H1 (cell line): ENCODE measurements around the gene VSIG10L. TPM values are rescaled to one million over a fixed set of nuclear protein-coding genes. Genes with fewer than 3 reads are reported as not detected.

ENCODE experiments used
- CTCF ChIA-PET: fragments of 300-600 bp; sonication (Branson Sonifier 250); formaldehyde crosslinking; loops from one replicate; lab custom pipeline; 2021; ENCODE audit not compliant: partially characterized antibody; lab: Charles Lee
- POLR2A ChIA-PET: fragments of 300-600 bp; sonication (Branson Sonifier 250); formaldehyde crosslinking; loops from one replicate; lab custom pipeline; 2021; ENCODE audit warnings: inconsistent platforms; ENCODE audit not compliant: partially characterized antibody; lab: Charles Lee
- DNase-seq, 2 experiments: peaks; one replicate each; pipeline versions ENCODE4 v3.0.0 to v3.0.0-alpha.2; 2010 to 2022; ENCODE audit warnings: low spot score in 2 of 2, low read depth in 1 of 2, mixed read lengths in 1 of 2
- FAIRE-seq: peaks from 2 replicates; lab custom pipeline; 2011; peaks lifted over from hg19 to GRCh38; lab: Jason Lieb, UNC
- H2AFZ ChIP-seq: 2 replicates; pipeline ENCODE4 v1.8.1; 2012; ENCODE audit warnings: low read length, inconsistent platforms
- H2AK5ac ChIP-seq: 2 replicates; pipeline ENCODE4 v1.6.1; 2013; ENCODE audit warnings: low read depth, low read length
- H2BK120ac ChIP-seq: replicated peaks from 2 replicates; pipeline ENCODE3; 2013; ENCODE audit warnings: low read depth, low read length, inconsistent platforms
- H2BK12ac ChIP-seq: 2 replicates; pipeline ENCODE4 v1.6.1; 2013; ENCODE audit warnings: low read depth, low read length
- H2BK15ac ChIP-seq: 2 replicates; pipeline ENCODE4 v1.6.1; 2013; ENCODE audit warnings: low read length
- H2BK20ac ChIP-seq: 2 replicates; pipeline ENCODE4 v1.6.1; 2013; ENCODE audit warnings: low read length
- H2BK5ac ChIP-seq: 2 replicates; pipeline ENCODE4 v1.6.1; 2013; ENCODE audit warnings: low read depth, low read length
- H3K14ac ChIP-seq: 2 replicates; pipeline ENCODE4 v1.6.1; 2013; ENCODE audit warnings: inconsistent platforms; ENCODE audit not compliant: insufficient read length
- H3K18ac ChIP-seq: 2 replicates; pipeline ENCODE4 v1.6.1; 2013; ENCODE audit warnings: low read length; ENCODE audit errors: extremely low read depth
- H3K23ac ChIP-seq: 2 replicates; pipeline ENCODE4 v1.6.1; 2013; ENCODE audit warnings: inconsistent platforms; ENCODE audit not compliant: insufficient read length
- H3K23me2 ChIP-seq: 2 replicates; pipeline ENCODE4 v1.6.1; 2013; ENCODE audit warnings: low read depth, low read length
- H3K27ac ChIP-seq: 2 replicates; pipeline ENCODE4 v1.6.1; 2011; ENCODE audit warnings: low read depth, low read length, inconsistent platforms
- H3K27me3 ChIP-seq, 4 experiments: replicated peaks in 1 of 4; 1 replicate in 1 of 4; 2 replicates in 3 of 4; pipeline versions ENCODE4 v1.6.1 to v1.8.1; 2011 to 2013; ENCODE audit warnings: low read length in 3 of 4, mild to moderate bottlenecking in 3 of 4, inconsistent platforms in 2 of 4, mixed read lengths in 2 of 4, moderate library complexity in 1 of 4; ENCODE audit not compliant: control insufficient read depth in 3 of 4, insufficient read depth in 3 of 4; ENCODE audit errors: extremely low read depth in 1 of 4
- H3K36me3 ChIP-seq, 4 experiments: 2 replicates each; pipeline versions ENCODE4 v1.6.1 to v1.8.1; 2011 to 2013; ENCODE audit warnings: mild to moderate bottlenecking in 4 of 4, low read length in 3 of 4, moderate library complexity in 2 of 4, control low read depth in 1 of 4, inconsistent platforms in 1 of 4; ENCODE audit not compliant: insufficient read depth in 4 of 4, control insufficient read depth in 2 of 4
- H3K4ac ChIP-seq: replicated peaks from 2 replicates; pipeline ENCODE3; 2013; ENCODE audit warnings: low read length, low read depth, mixed read lengths, inconsistent platforms; ENCODE audit not compliant: insufficient read length
- H3K4me1 ChIP-seq, 4 experiments: replicated peaks in 1 of 4; 1 replicate in 1 of 4; 2 replicates in 3 of 4; pipeline versions ENCODE4 v1.6.1 to v1.8.1; 2011 to 2013; ENCODE audit warnings: low read length in 3 of 4, inconsistent platforms in 2 of 4, mixed read lengths in 1 of 4; ENCODE audit not compliant: insufficient read depth in 4 of 4, control insufficient read depth in 3 of 4
- H3K4me2 ChIP-seq, 2 experiments: 2 replicates each; pipeline versions ENCODE4 v1.6.1 to v1.8.1; 2011 to 2013; ENCODE audit warnings: low read depth in 2 of 2, low read length in 2 of 2, control low read depth in 1 of 2, inconsistent platforms in 1 of 2, mild to moderate bottlenecking in 1 of 2; ENCODE audit not compliant: insufficient read depth in 1 of 2
- H3K4me3 ChIP-seq, 4 experiments: fragments of 200-600, 300-600 bp in 1 of 4; sonication (generic), shearing (Covaris generic), sonication (Bioruptor Twin) in 1 of 4; 2 replicates each; pipeline versions ENCODE4 v1.5.1 to v1.8.1; 2011 to 2016; ENCODE audit warnings: low read length in 4 of 4, low read depth in 3 of 4, control low read depth in 2 of 4, inconsistent platforms in 2 of 4, mild to moderate bottlenecking in 2 of 4, mixed read lengths in 1 of 4, moderate library complexity in 1 of 4; ENCODE audit not compliant: insufficient read depth in 2 of 4; ENCODE audit errors: extremely low read depth in 1 of 4
- H3K56ac ChIP-seq: replicated peaks from 2 replicates; pipeline ENCODE3; 2013; ENCODE audit warnings: low read depth, mild to moderate bottlenecking, mixed read lengths, low read length, inconsistent platforms; ENCODE audit not compliant: insufficient read length
- H3K79me1 ChIP-seq: 2 replicates; pipeline ENCODE4 v1.6.1; 2013; ENCODE audit warnings: low read depth, low read length, control low read depth
- H3K79me2 ChIP-seq, 2 experiments: 2 replicates each; pipeline versions ENCODE4 v1.6.1 to v1.8.1; 2012 to 2013; ENCODE audit warnings: low read length in 2 of 2, mild to moderate bottlenecking in 2 of 2, inconsistent platforms in 1 of 2; ENCODE audit not compliant: insufficient read depth in 2 of 2, control insufficient read depth in 1 of 2
- H3K9ac ChIP-seq, 4 experiments: replicated peaks in 1 of 4; 1 replicate in 1 of 4; 2 replicates in 3 of 4; pipeline versions ENCODE4 v1.6.1 to v1.8.1; 2011 to 2013; ENCODE audit warnings: low read depth in 3 of 4, low read length in 3 of 4, control low read depth in 2 of 4, mild to moderate bottlenecking in 2 of 4, moderate library complexity in 2 of 4, inconsistent platforms in 1 of 4; ENCODE audit errors: extremely low read depth in 1 of 4
- H3K9me3 ChIP-seq, 2 experiments: 2 replicates each; pipeline versions ENCODE4 v1.6.1 to v1.8.1; 2012 to 2013; ENCODE audit warnings: mild to moderate bottlenecking in 2 of 2, moderate library complexity in 2 of 2, control low read depth in 1 of 2, inconsistent platforms in 1 of 2, low read depth in 1 of 2, low read length in 1 of 2, mixed read lengths in 1 of 2; ENCODE audit not compliant: insufficient read depth in 2 of 2
- H4K20me1 ChIP-seq, 2 experiments: replicated peaks in 1 of 2; 2 replicates each; pipeline versions ENCODE3 to v1.8.1; 2011 to 2013; ENCODE audit warnings: inconsistent platforms in 2 of 2, low read length in 2 of 2, mild to moderate bottlenecking in 1 of 2; ENCODE audit not compliant: insufficient read depth in 2 of 2, control insufficient read depth in 1 of 2
- H4K5ac ChIP-seq: 2 replicates; pipeline ENCODE4 v1.6.1; 2013; ENCODE audit warnings: low read length, low read depth, mixed read lengths, inconsistent platforms; ENCODE audit not compliant: insufficient read length
- H4K8ac ChIP-seq: 2 replicates; pipeline ENCODE4 v1.8.0; 2013; ENCODE audit warnings: mild to moderate bottlenecking, moderate library complexity, low read length, inconsistent platforms; ENCODE audit not compliant: insufficient read depth; ENCODE audit errors: extremely low read depth
- H4K91ac ChIP-seq: replicated peaks from 2 replicates; pipeline ENCODE3; 2013; ENCODE audit warnings: low read length, mixed read lengths, inconsistent platforms; ENCODE audit not compliant: insufficient read length
- ASH2L ChIP-seq: fragments of 200-600, 300-600 bp; sonication (generic); IDR thresholded peaks from one replicate; pipeline ENCODE4 v1.7.1; 2017; ENCODE audit warnings: low read length
- BACH1 ChIP-seq: IDR thresholded peaks from 2 replicates; pipeline ENCODE4 v1.6.1; 2012; ENCODE audit warnings: low read length, improper control_type of control experiment
- BCL11A ChIP-seq, 2 experiments: IDR thresholded peaks; one replicate each; pipeline ENCODE4 v1.6.1; 2011; ENCODE audit warnings: low read depth in 2 of 2, low read length in 2 of 2, mild to moderate bottlenecking in 2 of 2
- CBX5 ChIP-seq: fragments of 300-800, 300-1000 bp; sonication (generic); IDR thresholded peaks from 2 replicates; pipeline ENCODE4 v1.7.1; 2016; ENCODE audit warnings: antibody characterized with exemption, low read length, low read depth
- CEBPB ChIP-seq: IDR thresholded peaks from 2 replicates; pipeline ENCODE4 v1.6.1; 2012; ENCODE audit warnings: low read depth, low read length
- KDM1A ChIP-seq: fragments of 200-600, 300-600 bp; sonication (generic); IDR thresholded peaks from 2 replicates; pipeline ENCODE4 v1.7.1; 2016; ENCODE audit warnings: mild to moderate bottlenecking, low read length, borderline replicate concordance
- NRF1 ChIP-seq: IDR thresholded peaks from 2 replicates; pipeline ENCODE4 v1.6.1; 2011; ENCODE audit warnings: mild to moderate bottlenecking, low read depth, low read length, improper control_type of control experiment
- POLR2A ChIP-seq, 2 experiments: IDR thresholded peaks; 1 replicate in 1 of 2; 2 replicates in 1 of 2; pipeline ENCODE4 v1.6.1; 2011; ENCODE audit warnings: low read depth in 2 of 2, low read length in 2 of 2, mild to moderate bottlenecking in 2 of 2; ENCODE audit errors: control extremely low read depth in 1 of 2
- RFX5 ChIP-seq: IDR thresholded peaks from 2 replicates; pipeline ENCODE4 v1.6.1; 2011; ENCODE audit warnings: low read depth, low read length, improper control_type of control experiment, borderline replicate concordance
- SUZ12 ChIP-seq: fragments of 200-600 bp; sonication (generic); IDR thresholded peaks from 2 replicates; pipeline ENCODE4 v1.6.1; 2012; ENCODE audit warnings: mild to moderate bottlenecking, inconsistent platforms, low read length, moderate library complexity, mixed read lengths
- TAF1 ChIP-seq: IDR thresholded peaks from 2 replicates; pipeline ENCODE4 v1.6.1; 2011; ENCODE audit warnings: mild to moderate bottlenecking, low read depth, low read length
- TBP ChIP-seq: IDR thresholded peaks from 2 replicates; pipeline ENCODE4 v1.6.1; 2011; ENCODE audit warnings: low read depth, low read length, improper control_type of control experiment
- TEAD4 ChIP-seq: IDR thresholded peaks from 2 replicates; pipeline ENCODE4 v1.6.1; 2012; ENCODE audit warnings: low read depth, low read length, inconsistent platforms, mixed read lengths
- YY1 ChIP-seq: IDR thresholded peaks from 2 replicates; pipeline ENCODE4 v1.6.1; 2011; ENCODE audit warnings: low read depth, mild to moderate bottlenecking, low read length
- WGBS, 2 experiments: shearing (Covaris generic) in 1 of 2; methylation state at CpG; one replicate each; pipeline versions ENCODE4 v1.1.6 to v1.1.7; 2013 to 2015; ENCODE audit warnings: low lambda C conversion rate in 2 of 2, mixed read lengths in 2 of 2, inconsistent platforms in 1 of 2, low coverage in 1 of 2, missing lambda C conversion rate in 1 of 2; ENCODE audit not compliant: insufficient replicate concordance in 2 of 2, insufficient coverage in 1 of 2, insufficient read length in 1 of 2; ENCODE audit errors: extremely low coverage in 1 of 2, missing lambda C conversion rate in 1 of 2; 5-methylcytosine and 5-hydroxymethylcytosine counted together
- polyA plus RNA-seq, 7 experiments: library from polyadenylated mRNA; depleted of rRNA in 3 of 7; stranded (reverse) in 5 of 7; unstranded in 2 of 7; fragments of >200 nt in 5 of 7; fragments of 200-250 nt in 2 of 7; gene quantifications; 1 replicate in 5 of 7; 2 replicates in 1 of 7; 4 replicates in 1 of 7; pipeline versions ENCODE4 v1.2.1 to v1.2.3, GENCODE V29; 2011 to 2013; ENCODE audit warnings: missing spikeins in 2 of 7, mixed read lengths in 2 of 7
- total RNA-seq: library from RNA; stranded (reverse); fragmentation: NEBNext Ultra II Directional; extraction: Animal tissue kit (Norgen Biotek cat#: 25700); gene quantifications from 2 replicates; pipeline ENCODE4 v1.2.1, GENCODE V29; 2021

The VSIG10L gene
- total and polyA plus RNA-seq, 2 of the 8 experiments (the other 6 are each of a cell fraction or from before 2014, with no cell fraction given), result 10.3 to 10.4 TPM

GRCh38 chr19:51319649-51320279 is 22.2 kb downstream of the VSIG10L start:
- H3K9ac ChIP-seq, result no peak overlapping the region
- no peaks in the 10 kb centered on the region for H3K9me3 ChIP-seq
- H2BK5ac ChIP-seq, result no peak overlapping the region
- H3K18ac ChIP-seq, result no peak overlapping the region
- H2BK120ac ChIP-seq, result no peak overlapping the region
- no peak overlapping the region for H3K4ac ChIP-seq
- FAIRE-seq (no peak), DNase-seq (no peak)
- no peak overlapping the region for H3K4me3 ChIP-seq
- H3K79me2 ChIP-seq, result no peaks in the 10 kb centered on the region
- CTCF ChIA-PET, result interaction anchor here (0.9 to 1.2 kb wide), 4 partner anchors 18 to 342 kb away, joined by 3 to 4 read pairs (median 3); partner anchors contain the start of gene SIGLEC10
- no peak overlapping the region for H3K56ac ChIP-seq
- H3K23ac ChIP-seq, result no peak overlapping the region
- peaks cover 0 to 4% (median 2%) of the 10 kb centered on the region in 4 experiments; a peak in 3 of 7 replicates for H3K4me1 ChIP-seq
- peaks cover 8% of the 10 kb centered on the region; the same call in 1 of the 2 replicates for H3K23me2 ChIP-seq
- no peak overlapping the region for H4K91ac ChIP-seq
- no peak overlapping the region; a peak in 1 of 4 replicates for H3K4me2 ChIP-seq
- H2BK15ac ChIP-seq, result no peak overlapping the region
- H2BK20ac ChIP-seq, result no peak overlapping the region
- H2AFZ ChIP-seq, result no peak overlapping the region
- peaks cover 14% of the 10 kb centered on the region for H3K79me1 ChIP-seq
- peaks cover 0 to 2% (median 0%) of the 10 kb centered on the region in 4 experiments; a peak in 1 of 7 replicates for H3K27me3 ChIP-seq
- no peak overlapping the region for H3K14ac ChIP-seq
- no peak overlapping the region for H3K27ac ChIP-seq
- no peak overlapping the region; the same call in 1 of the 2 replicates for H4K8ac ChIP-seq
- H4K20me1 ChIP-seq, result peaks cover 4 to 26% of the 10 kb centered on the region in 2 experiments
- POLR2A ChIA-PET, result interaction anchor here (1.0 to 2.4 kb wide), 4 partner anchors 11 to 74 kb away, joined by 3 to 6 read pairs (median 4); no protein-coding TSS in a partner anchor
- H2AK5ac ChIP-seq, result 0 out of 2 replicates have a peak overlapping the region, but pooled peaks have one; percentile 13
- no peak overlapping the region for H4K5ac ChIP-seq
- H2BK12ac ChIP-seq, result 0 out of 2 replicates have a peak overlapping the region, but pooled peaks have one; percentile 68
- peaks cover 0 to 3% (median 0%) of the 10 kb centered on the region in 4 experiments; a peak in 1 of 8 replicates for H3K36me3 ChIP-seq
- WGBS, 2 experiments, result 92% methylated on average over 9 of the region's 14 CpGs; no CpG with 5 or more reads in 1 of the 2 experiments
- TF ChIP-seq BCL11A (IDR thresholded peaks at IDR 0.05; ENCODE audit: low read depth in 2 of 2, low read length in 2 of 2), result no peak
- no peak for TF ChIP-seq YY1
- no peak for TF ChIP-seq TAF1
- TF ChIP-seq POLR2A (IDR thresholded peaks at IDR 0.05; ENCODE audit: control extremely low read depth in 1 of 2, low read depth in 2 of 2, low read length in 2 of 2), result no peak
- no peak for TF ChIP-seq BACH1
- TF ChIP-seq NRF1, result no peak
- no peak for TF ChIP-seq ASH2L
- no peak for TF ChIP-seq TEAD4
- no peak for TF ChIP-seq TBP
- no peak for TF ChIP-seq KDM1A
- no peak for TF ChIP-seq CBX5
- no peak for TF ChIP-seq RFX5
- no peak for TF ChIP-seq CEBPB
- no peak for TF ChIP-seq SUZ12
